H1 (cell line): ENCODE data around the gene CEP97. TPM values are rescaled to one million over a fixed set of nuclear protein-coding genes. Genes with fewer than 3 reads are reported as not detected.
"Not testable (repeated sequence)": the region's sequence is repeated elsewhere in the genome, so short reads cannot be mapped to it uniquely, and the experiment has no call there.

Experiments
- CTCF ChIA-PET: fragments of 300-600 bp; sonication (Branson Sonifier 250); formaldehyde crosslinking; loops from one replicate; lab custom pipeline; 2021; ENCODE audit not compliant: partially characterized antibody; lab: Charles Lee
- POLR2A ChIA-PET: fragments of 300-600 bp; sonication (Branson Sonifier 250); formaldehyde crosslinking; loops from one replicate; lab custom pipeline; 2021; ENCODE audit warnings: inconsistent platforms; ENCODE audit not compliant: partially characterized antibody; lab: Charles Lee
- DNase-seq, 2 experiments: peaks; one replicate each; pipeline versions ENCODE4 v3.0.0 to v3.0.0-alpha.2; 2010 to 2022; ENCODE audit warnings: low spot score in 2 of 2, low read depth in 1 of 2, mixed read lengths in 1 of 2
- FAIRE-seq: peaks from 2 replicates; lab custom pipeline; 2011; peaks lifted over from hg19 to GRCh38; lab: Jason Lieb, UNC
- H2AFZ ChIP-seq: 2 replicates; pipeline ENCODE4 v1.8.1; 2012; ENCODE audit warnings: low read length, inconsistent platforms
- H2AK5ac ChIP-seq: 2 replicates; pipeline ENCODE4 v1.6.1; 2013; ENCODE audit warnings: low read depth, low read length
- H2BK120ac ChIP-seq: replicated peaks from 2 replicates; pipeline ENCODE3; 2013; ENCODE audit warnings: low read depth, low read length, inconsistent platforms
- H2BK12ac ChIP-seq: 2 replicates; pipeline ENCODE4 v1.6.1; 2013; ENCODE audit warnings: low read depth, low read length
- H2BK15ac ChIP-seq: 2 replicates; pipeline ENCODE4 v1.6.1; 2013; ENCODE audit warnings: low read length
- H2BK20ac ChIP-seq: 2 replicates; pipeline ENCODE4 v1.6.1; 2013; ENCODE audit warnings: low read length
- H2BK5ac ChIP-seq: 2 replicates; pipeline ENCODE4 v1.6.1; 2013; ENCODE audit warnings: low read depth, low read length
- H3K14ac ChIP-seq: 2 replicates; pipeline ENCODE4 v1.6.1; 2013; ENCODE audit warnings: inconsistent platforms; ENCODE audit not compliant: insufficient read length
- H3K18ac ChIP-seq: 2 replicates; pipeline ENCODE4 v1.6.1; 2013; ENCODE audit warnings: low read length; ENCODE audit errors: extremely low read depth
- H3K23ac ChIP-seq: 2 replicates; pipeline ENCODE4 v1.6.1; 2013; ENCODE audit warnings: inconsistent platforms; ENCODE audit not compliant: insufficient read length
- H3K23me2 ChIP-seq: 2 replicates; pipeline ENCODE4 v1.6.1; 2013; ENCODE audit warnings: low read depth, low read length
- H3K27ac ChIP-seq: 2 replicates; pipeline ENCODE4 v1.6.1; 2011; ENCODE audit warnings: low read depth, low read length, inconsistent platforms
- H3K27me3 ChIP-seq, 4 experiments: replicated peaks in 1 of 4; 1 replicate in 1 of 4; 2 replicates in 3 of 4; pipeline versions ENCODE4 v1.6.1 to v1.8.1; 2011 to 2013; ENCODE audit warnings: low read length in 3 of 4, mild to moderate bottlenecking in 3 of 4, inconsistent platforms in 2 of 4, mixed read lengths in 2 of 4, moderate library complexity in 1 of 4; ENCODE audit not compliant: control insufficient read depth in 3 of 4, insufficient read depth in 3 of 4; ENCODE audit errors: extremely low read depth in 1 of 4
- H3K36me3 ChIP-seq, 4 experiments: 2 replicates each; pipeline versions ENCODE4 v1.6.1 to v1.8.1; 2011 to 2013; ENCODE audit warnings: mild to moderate bottlenecking in 4 of 4, low read length in 3 of 4, moderate library complexity in 2 of 4, control low read depth in 1 of 4, inconsistent platforms in 1 of 4; ENCODE audit not compliant: insufficient read depth in 4 of 4, control insufficient read depth in 2 of 4
- H3K4ac ChIP-seq: replicated peaks from 2 replicates; pipeline ENCODE3; 2013; ENCODE audit warnings: low read length, low read depth, mixed read lengths, inconsistent platforms; ENCODE audit not compliant: insufficient read length
- H3K4me1 ChIP-seq, 4 experiments: replicated peaks in 1 of 4; 1 replicate in 1 of 4; 2 replicates in 3 of 4; pipeline versions ENCODE4 v1.6.1 to v1.8.1; 2011 to 2013; ENCODE audit warnings: low read length in 3 of 4, inconsistent platforms in 2 of 4, mixed read lengths in 1 of 4; ENCODE audit not compliant: insufficient read depth in 4 of 4, control insufficient read depth in 3 of 4
- H3K4me2 ChIP-seq, 2 experiments: 2 replicates each; pipeline versions ENCODE4 v1.6.1 to v1.8.1; 2011 to 2013; ENCODE audit warnings: low read depth in 2 of 2, low read length in 2 of 2, control low read depth in 1 of 2, inconsistent platforms in 1 of 2, mild to moderate bottlenecking in 1 of 2; ENCODE audit not compliant: insufficient read depth in 1 of 2
- H3K4me3 ChIP-seq, 4 experiments: fragments of 200-600, 300-600 bp in 1 of 4; sonication (generic), shearing (Covaris generic), sonication (Bioruptor Twin) in 1 of 4; 2 replicates each; pipeline versions ENCODE4 v1.5.1 to v1.8.1; 2011 to 2016; ENCODE audit warnings: low read length in 4 of 4, low read depth in 3 of 4, control low read depth in 2 of 4, inconsistent platforms in 2 of 4, mild to moderate bottlenecking in 2 of 4, mixed read lengths in 1 of 4, moderate library complexity in 1 of 4; ENCODE audit not compliant: insufficient read depth in 2 of 4; ENCODE audit errors: extremely low read depth in 1 of 4
- H3K56ac ChIP-seq: replicated peaks from 2 replicates; pipeline ENCODE3; 2013; ENCODE audit warnings: low read depth, mild to moderate bottlenecking, mixed read lengths, low read length, inconsistent platforms; ENCODE audit not compliant: insufficient read length
- H3K79me1 ChIP-seq: 2 replicates; pipeline ENCODE4 v1.6.1; 2013; ENCODE audit warnings: low read depth, low read length, control low read depth
- H3K79me2 ChIP-seq, 2 experiments: 2 replicates each; pipeline versions ENCODE4 v1.6.1 to v1.8.1; 2012 to 2013; ENCODE audit warnings: low read length in 2 of 2, mild to moderate bottlenecking in 2 of 2, inconsistent platforms in 1 of 2; ENCODE audit not compliant: insufficient read depth in 2 of 2, control insufficient read depth in 1 of 2
- H3K9ac ChIP-seq, 4 experiments: replicated peaks in 1 of 4; 1 replicate in 1 of 4; 2 replicates in 3 of 4; pipeline versions ENCODE4 v1.6.1 to v1.8.1; 2011 to 2013; ENCODE audit warnings: low read depth in 3 of 4, low read length in 3 of 4, control low read depth in 2 of 4, mild to moderate bottlenecking in 2 of 4, moderate library complexity in 2 of 4, inconsistent platforms in 1 of 4; ENCODE audit errors: extremely low read depth in 1 of 4
- H3K9me3 ChIP-seq, 2 experiments: 2 replicates each; pipeline versions ENCODE4 v1.6.1 to v1.8.1; 2012 to 2013; ENCODE audit warnings: mild to moderate bottlenecking in 2 of 2, moderate library complexity in 2 of 2, control low read depth in 1 of 2, inconsistent platforms in 1 of 2, low read depth in 1 of 2, low read length in 1 of 2, mixed read lengths in 1 of 2; ENCODE audit not compliant: insufficient read depth in 2 of 2
- H4K20me1 ChIP-seq, 2 experiments: replicated peaks in 1 of 2; 2 replicates each; pipeline versions ENCODE3 to v1.8.1; 2011 to 2013; ENCODE audit warnings: inconsistent platforms in 2 of 2, low read length in 2 of 2, mild to moderate bottlenecking in 1 of 2; ENCODE audit not compliant: insufficient read depth in 2 of 2, control insufficient read depth in 1 of 2
- H4K5ac ChIP-seq: 2 replicates; pipeline ENCODE4 v1.6.1; 2013; ENCODE audit warnings: low read length, low read depth, mixed read lengths, inconsistent platforms; ENCODE audit not compliant: insufficient read length
- H4K8ac ChIP-seq: 2 replicates; pipeline ENCODE4 v1.8.0; 2013; ENCODE audit warnings: mild to moderate bottlenecking, moderate library complexity, low read length, inconsistent platforms; ENCODE audit not compliant: insufficient read depth; ENCODE audit errors: extremely low read depth
- H4K91ac ChIP-seq: replicated peaks from 2 replicates; pipeline ENCODE3; 2013; ENCODE audit warnings: low read length, mixed read lengths, inconsistent platforms; ENCODE audit not compliant: insufficient read length
- WGBS, 2 experiments: shearing (Covaris generic) in 1 of 2; methylation state at CpG; one replicate each; pipeline versions ENCODE4 v1.1.6 to v1.1.7; 2013 to 2015; ENCODE audit warnings: low lambda C conversion rate in 2 of 2, mixed read lengths in 2 of 2, inconsistent platforms in 1 of 2, low coverage in 1 of 2, missing lambda C conversion rate in 1 of 2; ENCODE audit not compliant: insufficient replicate concordance in 2 of 2, insufficient coverage in 1 of 2, insufficient read length in 1 of 2; ENCODE audit errors: extremely low coverage in 1 of 2, missing lambda C conversion rate in 1 of 2; 5-methylcytosine and 5-hydroxymethylcytosine counted together
- polyA plus RNA-seq, 7 experiments: library from polyadenylated mRNA; depleted of rRNA in 3 of 7; stranded (reverse) in 5 of 7; unstranded in 2 of 7; fragments of >200 nt in 5 of 7; fragments of 200-250 nt in 2 of 7; gene quantifications; 1 replicate in 5 of 7; 2 replicates in 1 of 7; 4 replicates in 1 of 7; pipeline versions ENCODE4 v1.2.1 to v1.2.3, GENCODE V29; 2011 to 2013; ENCODE audit warnings: missing spikeins in 2 of 7, mixed read lengths in 2 of 7
- total RNA-seq: library from RNA; stranded (reverse); fragmentation: NEBNext Ultra II Directional; extraction: Animal tissue kit (Norgen Biotek cat#: 25700); gene quantifications from 2 replicates; pipeline ENCODE4 v1.2.1, GENCODE V29; 2021

The CEP97 gene
- total and polyA plus RNA-seq, 2 of the 8 experiments (the other 6 are each of a cell fraction or from before 2014, with no cell fraction given) = 1.6 to 13.2 TPM

DNA sequence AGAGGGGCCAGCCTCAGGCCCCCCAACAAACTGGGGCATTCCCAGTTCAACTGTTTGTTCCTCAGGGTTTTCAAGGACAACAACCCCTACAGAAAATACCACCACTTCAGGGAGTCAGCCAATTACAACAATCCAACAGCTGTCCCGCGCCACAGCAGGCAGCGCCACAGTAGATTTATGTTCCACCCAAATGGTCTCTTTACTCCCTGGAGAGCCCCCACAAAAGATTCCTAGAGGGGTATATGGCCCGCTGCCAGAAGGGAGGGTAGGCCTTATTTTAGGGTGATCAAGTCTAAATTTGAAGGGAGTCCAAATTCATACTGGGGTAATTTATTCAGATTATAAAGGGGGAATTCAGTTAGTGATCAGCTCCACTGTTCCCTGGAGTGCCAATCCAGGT is 29.6 kb upstream of the CEP97 start:
- not testable (repeated sequence) for H3K79me2 ChIP-seq, H3K79me1 ChIP-seq

More for the DNA sequence above, 29.6 kb upstream of the CEP97 start:
- not testable (repeated sequence) for H3K9ac ChIP-seq, H3K56ac ChIP-seq, H2BK15ac ChIP-seq, H2BK12ac ChIP-seq, H3K4ac ChIP-seq, H2BK120ac ChIP-seq, H3K4me2 ChIP-seq, DNase-seq, H3K4me3 ChIP-seq, H2BK5ac ChIP-seq, H3K36me3 ChIP-seq, H3K4me1 ChIP-seq, H4K91ac ChIP-seq, FAIRE-seq, H4K8ac ChIP-seq, H2AFZ ChIP-seq, H3K9me3 ChIP-seq, H2BK20ac ChIP-seq, H4K5ac ChIP-seq, H3K27me3 ChIP-seq, H3K27ac ChIP-seq, H3K18ac ChIP-seq, H2AK5ac ChIP-seq, H3K23me2 ChIP-seq, H4K20me1 ChIP-seq, H3K23ac ChIP-seq, H3K14ac ChIP-seq
- WGBS, 2 experiments = 92% methylated on average over 4 of the region's 4 CpGs; no CpG with 5 or more reads in 1 of the 2 experiments
- CTCF ChIA-PET = interaction anchor here (1.2 to 2.4 kb wide), 4 partner anchors 11 to 89 kb away, joined by 3 to 9 read pairs (median 6); partner anchors contain the start of gene ZBTB11
- POLR2A ChIA-PET = interaction anchor here (0.6 to 1.2 kb wide), 2 partner anchors 10 to 14 kb away, joined by 3 read pairs; no protein-coding TSS in a partner anchor
